Skeletal muscle satellite cell (primary cell): ENCODE results near the gene AKR1C2. TPM values are rescaled to one million over a fixed set of nuclear protein-coding genes. Genes with fewer than 3 reads are reported as not detected.

ENCODE experiments used
- H3K27me3 ChIP-seq: 2 replicates; pipeline ENCODE4 v1.7.0; 2013; ENCODE audit warnings: low read length; ENCODE audit not compliant: control insufficient read depth, insufficient read depth
- H3K36me3 ChIP-seq: 2 replicates; pipeline ENCODE4 v1.7.0; 2013; ENCODE audit warnings: mild to moderate bottlenecking, control low read depth, low read length; ENCODE audit not compliant: insufficient read depth
- H3K4me1 ChIP-seq: 2 replicates; pipeline ENCODE4 v1.7.0; 2013; ENCODE audit warnings: low read length; ENCODE audit not compliant: control insufficient read depth, insufficient read depth
- H3K4me2 ChIP-seq: 2 replicates; pipeline ENCODE4 v1.7.0; 2013; ENCODE audit warnings: mild to moderate bottlenecking, low read length
- H3K4me3 ChIP-seq: 2 replicates; pipeline ENCODE4 v1.7.0; 2013; ENCODE audit warnings: low read length
- H3K9ac ChIP-seq: 2 replicates; pipeline ENCODE4 v1.7.0; 2013; ENCODE audit warnings: mild to moderate bottlenecking, low read depth, low read length, moderate library complexity
- H3K9me3 ChIP-seq: replicated peaks from 2 replicates; pipeline ENCODE4 v1.7.0; 2013; ENCODE audit warnings: mild to moderate bottlenecking, control low read depth, low read length
- small RNA-seq: library from RNA; depleted of rRNA; stranded (forward); fragments of <200 nt; gene quantifications from one replicate; pipeline ENCODE3, GENCODE V24; 2012

Gene AKR1C2

GRCh38 chr10:4939224-4940072 is 64.2 kb downstream of the AKR1C2 start:
- no peak overlapping the region for H3K4me3 ChIP-seq

More at GRCh38 chr10:4939224-4940072, 64.2 kb downstream of the AKR1C2 start:
- Histone ChIP-seq H3K4me2 (no peak overlapping the region), H3K9ac (no peak overlapping the region), H3K36me3 (no peaks in the 10 kb centered on the region), H3K9me3 (no peaks in the 10 kb centered on the region), H3K27me3 (no peaks in the 10 kb centered on the region), H3K4me1 (peaks cover 45% of the 10 kb centered on the region)

Small RNA genes lying within 50 kb of the gene (small RNA-seq; reads per million reads assigned to genes)
- gene RF00096, result not detected
